ENCODE results near the gene MGAT4C.

Gene MGAT4C

GRCh38 chr12:86254399-86255107 is 1.6 kb downstream of the MGAT4C start:
- no peak overlapping the region for H3K4me3 ChIP-seq (ENCODE audit: low read depth, low read length)
- DNase-seq (ENCODE audit: low read depth): no peak
- TF ChIP-seq CTCF (IDR thresholded peaks at IDR 0.05; ENCODE audit: control insufficient read depth, extremely low read depth, insufficient read depth): no peak

- TF ChIP-seq CTCF (IDR thresholded peaks at IDR 0.05; ENCODE audit: control insufficient read depth, extremely low read depth, insufficient read depth): no peak
- DNase-seq (ENCODE audit: low read depth): no peak
- no peak overlapping the region for H3K4me3 ChIP-seq (ENCODE audit: low read depth, low read length)
These were observed 6.3 kb downstream of the MGAT4C start for GRCh38 chr12:86249851-86250250.

GRCh38 chr12:86249276-86249675 is 6.9 kb downstream of the MGAT4C start:
- no peak for TF ChIP-seq CTCF (IDR thresholded peaks at IDR 0.05; ENCODE audit: control insufficient read depth, extremely low read depth, insufficient read depth)
- DNase-seq (ENCODE audit: low read depth): no peak
- no peak overlapping the region for H3K4me3 ChIP-seq (ENCODE audit: low read depth, low read length)

- no peak overlapping the region for H3K4me3 ChIP-seq (ENCODE audit: low read depth, low read length)
- DNase-seq (ENCODE audit: low read depth): no peak
- no peak for TF ChIP-seq CTCF (IDR thresholded peaks at IDR 0.05; ENCODE audit: control insufficient read depth, extremely low read depth, insufficient read depth)
These were observed 8.3 kb downstream of the MGAT4C start for GRCh38 chr12:86247871-86248270.

- no peak for TF ChIP-seq CTCF (IDR thresholded peaks at IDR 0.05; ENCODE audit: control insufficient read depth, extremely low read depth, insufficient read depth)
- no peak overlapping the region for H3K4me3 ChIP-seq (ENCODE audit: low read depth, low read length)
- DNase-seq (ENCODE audit: low read depth): no peak
These were observed 14.6 kb downstream of the MGAT4C start for GRCh38 chr12:86241600-86241999.

- TF ChIP-seq CTCF (IDR thresholded peaks at IDR 0.05; ENCODE audit: control insufficient read depth, extremely low read depth, insufficient read depth): no peak
- no peak overlapping the region for H3K4me3 ChIP-seq (ENCODE audit: low read depth, low read length)
- no peak for DNase-seq (ENCODE audit: low read depth)
These were observed 21.8 kb downstream of the MGAT4C start for GRCh38 chr12:86234316-86234855.

GRCh38 chr12:86233126-86233525 is 23.1 kb downstream of the MGAT4C start:
- H3K4me3 ChIP-seq (ENCODE audit: low read depth, low read length): no peak overlapping the region
- no peak for DNase-seq (ENCODE audit: low read depth)
- TF ChIP-seq CTCF (IDR thresholded peaks at IDR 0.05; ENCODE audit: control insufficient read depth, extremely low read depth, insufficient read depth): no peak
